ENCODE results near the gene CRNN.

Gene CRNN

DNA sequence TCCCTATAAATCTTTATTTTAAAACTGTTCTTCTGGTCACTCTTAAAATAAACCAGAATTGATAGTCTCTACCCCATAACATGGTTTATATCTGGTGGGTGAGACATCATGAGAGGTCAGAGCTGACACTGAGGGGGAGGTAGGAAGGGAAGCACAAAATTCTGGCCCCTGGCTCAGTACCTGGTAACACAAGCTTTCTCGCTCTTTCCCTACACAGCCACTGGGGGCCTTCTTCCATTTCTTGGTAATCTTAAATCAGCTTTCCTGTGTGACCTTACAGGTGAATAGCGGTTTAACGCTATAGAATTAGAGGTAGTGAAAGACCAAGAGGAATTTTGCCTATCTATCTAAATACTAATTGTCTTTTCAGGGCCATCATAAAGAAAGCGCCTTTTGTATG lies 5.4 kb downstream of the CRNN start:
- H3K9me3 Mint-ChIP-seq: no peaks in the 10 kb centered on the region
- peaks cover 15% of the 10 kb centered on the region for H3K27me3 Mint-ChIP-seq
- H3K4me3 Mint-ChIP-seq: no peak overlapping the region
- H3K27ac Mint-ChIP-seq: no peak overlapping the region
- H3K36me3 Mint-ChIP-seq: no peaks in the 10 kb centered on the region
- H3K4me1 Mint-ChIP-seq: no peaks in the 10 kb centered on the region
- no peak for DNase-seq
- CTCF ChIA-PET: no interaction called here

DNA sequence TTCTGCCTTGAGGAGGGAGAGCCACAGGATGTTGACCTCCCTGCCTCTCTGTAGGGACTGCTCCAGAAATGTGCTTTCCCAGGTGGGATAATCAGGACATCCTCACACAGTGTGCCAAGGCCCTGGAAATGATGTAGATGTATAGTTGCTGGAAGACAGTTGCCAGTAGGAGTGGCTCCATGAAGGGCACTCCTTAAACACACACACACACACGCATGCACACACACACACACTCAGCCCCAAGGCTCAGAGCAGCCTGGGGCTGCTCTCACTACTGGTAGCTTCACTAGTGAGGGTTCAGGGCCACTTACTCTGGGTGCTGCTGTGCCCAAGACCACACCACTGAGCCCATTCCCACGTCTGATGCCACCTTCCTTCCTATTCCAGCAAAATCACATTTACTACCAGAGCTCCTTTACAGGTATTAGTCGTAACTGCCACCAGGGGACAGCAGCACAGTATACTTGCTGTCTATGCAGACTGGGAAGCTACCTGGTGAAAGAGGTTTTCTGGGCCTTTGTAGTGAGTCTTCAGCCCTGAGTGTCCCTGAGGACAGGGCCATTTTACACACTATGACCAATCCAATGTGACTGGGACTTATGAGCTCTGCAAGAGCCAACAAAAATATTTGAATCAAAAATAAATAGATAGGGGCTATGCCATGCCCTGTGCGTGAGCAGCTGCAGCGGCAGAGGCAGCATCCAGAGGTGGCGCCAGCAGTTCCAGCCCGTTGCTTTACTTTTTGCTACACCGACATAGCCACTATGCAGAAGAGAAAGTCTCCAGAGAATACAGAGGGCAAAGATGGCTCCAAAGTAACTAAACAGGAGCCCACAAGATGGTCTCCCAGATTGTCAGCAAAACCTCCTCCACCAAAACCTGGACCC lies 15.0 kb downstream of the CRNN start:
- CTCF ChIA-PET: interaction anchor here (1.4 to 3.3 kb wide), 3 partner anchors 38 to 60 kb away, joined by 3 to 41 read pairs (median 10); no protein-coding TSS in a partner anchor
- H3K36me3 Mint-ChIP-seq: no peaks in the 10 kb centered on the region
- H3K27me3 Mint-ChIP-seq: peaks cover 15% of the 10 kb centered on the region
- no peaks in the 10 kb centered on the region for H3K9me3 Mint-ChIP-seq
- no peak overlapping the region for H3K27ac Mint-ChIP-seq
- no peak overlapping the region for H3K4me3 Mint-ChIP-seq
- H3K4me1 Mint-ChIP-seq: no peaks in the 10 kb centered on the region
- no peak for DNase-seq

DNA sequence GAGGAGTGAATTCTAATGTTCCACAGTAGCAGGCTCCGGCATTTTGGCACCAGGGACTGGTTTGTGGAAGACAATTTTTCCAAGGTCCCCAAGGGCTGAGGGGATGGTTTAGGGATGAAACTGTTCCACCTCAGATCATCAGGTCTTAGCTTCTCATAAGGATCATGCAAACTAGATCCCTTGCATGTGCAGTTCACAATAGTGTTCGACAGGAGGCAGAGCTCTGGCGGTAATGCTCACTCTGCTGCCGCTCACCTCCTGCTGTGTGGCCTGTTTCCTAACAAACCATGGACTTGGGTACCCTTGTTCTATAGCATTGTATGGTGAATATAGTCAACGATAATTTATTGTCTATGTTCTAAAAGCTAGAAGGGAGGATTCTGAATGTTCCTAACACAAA lies 16.6 kb downstream of the CRNN start:
- DNase-seq: no peak

DNA sequence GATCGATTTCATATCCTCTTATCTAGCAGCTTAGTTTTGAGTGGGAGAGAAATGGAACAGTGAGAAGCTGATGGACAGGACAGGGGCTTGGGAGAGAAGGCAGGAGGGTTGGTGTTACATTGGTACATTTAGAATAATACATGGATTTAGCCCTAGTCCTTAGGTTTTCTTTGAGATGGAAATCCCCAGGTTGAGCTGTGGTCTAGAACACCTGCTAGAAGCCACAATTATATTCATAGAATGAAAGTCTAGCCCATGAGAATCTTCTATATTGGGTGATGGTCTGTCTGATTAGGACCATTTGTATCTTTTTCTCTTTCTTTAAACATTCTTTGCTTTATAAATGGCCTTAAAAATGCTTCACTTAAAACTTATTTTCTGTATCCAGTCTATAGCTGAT lies 19.9 kb downstream of the CRNN start:
- Mint-ChIP-seq H3K4me3 (no peak overlapping the region), H3K27me3 (peaks cover 20% of the 10 kb centered on the region)
- CTCF ChIA-PET: no interaction called here

More for the DNA sequence above, 16.6 kb downstream of the CRNN start:
- no peaks in the 10 kb centered on the region for H3K36me3 Mint-ChIP-seq
- peaks cover 20% of the 10 kb centered on the region for H3K27me3 Mint-ChIP-seq
- H3K4me3 Mint-ChIP-seq: no peak overlapping the region
- H3K9me3 Mint-ChIP-seq: no peaks in the 10 kb centered on the region
- no peaks in the 10 kb centered on the region for H3K4me1 Mint-ChIP-seq
- CTCF ChIA-PET: interaction anchor here (0.6 to 3.3 kb wide), 2 partner anchors 44 to 61 kb away, joined by 3 to 41 read pairs; no protein-coding TSS in a partner anchor
- no peak overlapping the region for H3K27ac Mint-ChIP-seq

DNA sequence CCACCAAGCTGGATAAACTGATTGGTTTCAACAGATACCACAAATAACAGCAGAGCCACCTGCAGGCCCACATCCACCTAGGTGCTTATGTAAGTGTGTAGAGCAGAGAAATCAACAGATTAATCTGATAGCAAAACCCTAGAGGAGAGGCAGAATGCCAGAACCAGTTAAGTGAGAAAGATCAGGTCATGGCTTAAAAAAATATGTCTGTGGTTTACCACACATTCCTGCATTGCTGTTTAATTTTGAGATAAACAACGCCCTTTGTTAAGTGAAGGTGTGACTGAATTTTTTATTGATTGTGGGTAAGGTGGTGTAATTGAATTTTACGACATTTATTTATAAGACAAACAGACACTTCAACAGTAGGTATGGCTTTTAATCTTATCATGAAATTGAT lies 21.2 kb downstream of the CRNN start:
- CTCF ChIA-PET: no interaction called here
- H3K27me3 Mint-ChIP-seq: peaks cover 14% of the 10 kb centered on the region
- DNase-seq: no peak
- no peak overlapping the region for H3K27ac Mint-ChIP-seq
- no peak overlapping the region for H3K4me3 Mint-ChIP-seq
- no peaks in the 10 kb centered on the region for H3K36me3 Mint-ChIP-seq
- no peaks in the 10 kb centered on the region for H3K4me1 Mint-ChIP-seq
- no peaks in the 10 kb centered on the region for H3K9me3 Mint-ChIP-seq

More for the DNA sequence above, 19.9 kb downstream of the CRNN start:
- Mint-ChIP-seq H3K9me3 (no peaks in the 10 kb centered on the region), H3K36me3 (no peaks in the 10 kb centered on the region), H3K4me1 (no peaks in the 10 kb centered on the region), H3K27ac (no peak overlapping the region)
- no peak for DNase-seq

DNA sequence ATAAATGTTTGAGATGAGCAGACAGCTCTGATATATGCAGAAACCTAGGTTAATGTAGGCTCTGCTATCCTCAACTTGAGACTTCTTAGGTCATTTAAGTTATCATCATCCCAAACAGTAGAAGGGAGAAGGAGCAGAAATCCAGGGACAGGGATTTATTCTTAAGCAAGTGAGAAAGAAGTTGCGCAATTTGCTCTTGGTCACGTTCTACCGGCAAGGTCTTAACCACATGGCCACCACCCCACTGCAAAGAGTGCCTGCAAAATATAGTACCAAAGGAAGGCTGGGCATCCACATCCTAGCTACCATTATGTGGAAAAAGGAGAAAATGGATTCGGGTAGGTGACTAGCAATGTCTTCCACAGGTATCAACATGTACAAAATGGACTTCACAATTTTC lies 25.2 kb downstream of the CRNN start:
- H3K27ac Mint-ChIP-seq: no peak overlapping the region
- no peak for DNase-seq
- H3K4me1 Mint-ChIP-seq: no peaks in the 10 kb centered on the region
- no peaks in the 10 kb centered on the region for H3K9me3 Mint-ChIP-seq
- CTCF ChIA-PET: no interaction called here
- H3K36me3 Mint-ChIP-seq: no peaks in the 10 kb centered on the region
- H3K4me3 Mint-ChIP-seq: no peak overlapping the region
- peaks cover 5% of the 10 kb centered on the region for H3K27me3 Mint-ChIP-seq

DNA sequence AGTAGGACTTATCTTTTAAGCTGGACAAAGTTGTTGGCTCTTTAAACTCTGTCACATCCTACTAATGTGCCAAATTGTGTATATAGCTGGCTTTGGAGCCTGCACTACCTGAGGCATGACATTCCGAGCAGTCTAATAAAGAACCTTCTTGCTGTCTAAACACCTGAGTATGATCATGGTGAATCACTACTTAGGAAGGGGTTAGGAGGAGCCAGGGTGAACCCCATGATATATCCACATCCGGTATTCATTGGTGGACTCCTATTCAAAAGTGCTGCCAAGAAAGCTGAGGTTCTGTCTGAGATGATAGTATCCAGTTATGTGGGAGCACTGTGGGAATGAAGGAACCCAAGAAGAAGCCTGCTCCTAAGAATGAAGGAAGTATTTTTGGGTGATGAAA lies 27.1 kb downstream of the CRNN start:
- H3K4me1 Mint-ChIP-seq: no peaks in the 10 kb centered on the region
- H3K27ac Mint-ChIP-seq: no peak overlapping the region
- no peaks in the 10 kb centered on the region for H3K36me3 Mint-ChIP-seq
- H3K27me3 Mint-ChIP-seq: no peaks in the 10 kb centered on the region
- no peak overlapping the region for H3K4me3 Mint-ChIP-seq
- no peaks in the 10 kb centered on the region for H3K9me3 Mint-ChIP-seq
- CTCF ChIA-PET: interaction anchor here (0.7 kb wide), 1 partner anchor 1209 kb away, joined by 3 read pairs; no protein-coding TSS in a partner anchor
- DNase-seq: no peak

DNA sequence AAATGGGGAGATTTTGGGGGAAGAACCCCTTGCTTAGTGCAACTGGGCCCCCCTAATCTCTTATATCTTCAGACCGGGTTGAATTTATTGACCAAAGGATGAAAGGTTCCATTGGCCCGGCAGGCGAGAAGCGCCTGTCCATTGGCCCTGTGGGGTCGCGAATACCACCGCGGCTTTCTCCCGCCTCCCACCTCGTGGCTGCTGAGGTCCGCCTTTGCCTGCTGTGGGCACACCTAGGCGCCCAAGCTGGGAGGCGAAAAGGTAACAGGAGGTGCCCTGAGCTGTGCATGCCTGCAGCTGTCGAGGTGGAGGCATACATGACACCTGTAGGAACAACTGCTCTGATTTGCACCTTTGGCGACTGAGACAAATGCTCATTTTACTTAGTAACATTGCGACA lies 33.1 kb downstream of the CRNN start:
- CTCF ChIA-PET: no interaction called here
- no peak overlapping the region for H3K4me3 Mint-ChIP-seq
- no peaks in the 10 kb centered on the region for H3K36me3 Mint-ChIP-seq
- H3K9me3 Mint-ChIP-seq: no peaks in the 10 kb centered on the region
- DNase-seq: no peak
- no peaks in the 10 kb centered on the region for H3K4me1 Mint-ChIP-seq
- H3K27ac Mint-ChIP-seq: no peak overlapping the region
- no peaks in the 10 kb centered on the region for H3K27me3 Mint-ChIP-seq

DNA sequence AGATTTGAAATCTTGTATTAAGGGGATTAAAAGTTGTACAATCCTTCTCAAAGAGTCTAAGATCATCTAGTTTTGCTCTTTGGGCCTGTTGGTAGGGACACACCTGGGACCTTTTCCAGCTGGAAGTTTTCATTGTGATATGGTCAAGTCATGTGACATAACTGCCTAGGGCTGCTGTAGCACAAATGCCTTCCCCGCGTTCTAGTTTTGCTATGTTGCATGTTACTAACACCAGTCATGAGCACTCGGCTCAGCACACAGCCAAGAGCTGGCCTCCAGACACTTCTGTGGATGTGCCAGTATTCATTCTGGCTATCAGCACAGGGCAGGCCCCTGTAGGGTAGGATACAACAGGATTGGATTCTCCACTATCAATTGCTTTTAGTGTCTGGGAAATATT lies 39.6 kb downstream of the CRNN start:
- no peak for DNase-seq
- no peaks in the 10 kb centered on the region for H3K9me3 Mint-ChIP-seq
- H3K4me3 Mint-ChIP-seq: no peak overlapping the region
- no peak overlapping the region for H3K27ac Mint-ChIP-seq
- no peaks in the 10 kb centered on the region for H3K4me1 Mint-ChIP-seq
- no peaks in the 10 kb centered on the region for H3K36me3 Mint-ChIP-seq
- CTCF ChIA-PET: interaction anchor here (0.6 kb wide), 1 partner anchor 10 kb away, joined by 3 read pairs; no protein-coding TSS in a partner anchor
- no peaks in the 10 kb centered on the region for H3K27me3 Mint-ChIP-seq

DNA sequence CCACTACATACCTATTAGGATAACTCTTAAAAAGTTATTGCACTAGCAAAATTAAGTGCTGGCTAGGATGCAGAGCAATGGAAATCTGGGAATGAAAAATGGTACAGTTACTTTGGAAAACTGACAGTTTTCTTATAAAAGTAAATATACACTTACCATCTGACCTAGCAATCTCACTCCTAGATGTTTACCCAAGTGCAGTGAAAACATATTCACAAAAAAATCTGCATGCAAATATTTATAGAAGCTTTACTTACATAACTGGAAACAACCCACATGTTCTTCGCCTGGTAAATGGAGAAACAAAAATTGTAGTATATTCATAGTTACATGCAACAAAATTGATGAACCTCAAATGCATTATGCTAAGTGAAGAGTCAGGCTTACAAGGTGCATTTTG lies 41.4 kb downstream of the CRNN start:
- Mint-ChIP-seq H3K9me3 (no peaks in the 10 kb centered on the region), H3K27me3 (no peaks in the 10 kb centered on the region), H3K4me3 (no peak overlapping the region), H3K27ac (no peak overlapping the region), H3K4me1 (no peaks in the 10 kb centered on the region), H3K36me3 (no peaks in the 10 kb centered on the region)
- no peak for DNase-seq
- CTCF ChIA-PET: no interaction called here

DNA sequence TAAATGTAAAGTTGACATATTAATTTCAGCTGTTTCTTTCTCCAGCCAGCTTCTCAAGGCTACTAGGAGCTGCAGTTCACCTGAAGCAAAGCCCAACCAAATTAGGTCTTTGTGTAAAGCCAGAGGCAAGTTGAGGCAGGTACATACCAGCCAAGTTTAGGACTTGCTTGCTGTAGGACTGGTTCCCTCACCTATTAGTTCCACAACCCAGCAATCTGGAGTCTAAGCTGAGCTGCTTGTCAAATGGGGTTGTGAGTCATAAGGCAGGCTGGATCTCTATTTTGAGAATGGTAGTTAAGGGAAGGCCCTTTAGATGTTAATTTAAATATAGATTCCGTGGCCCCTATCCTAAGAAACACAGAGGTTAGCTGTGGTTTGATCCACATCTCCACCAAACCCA lies 46.6 kb downstream of the CRNN start:
- H3K36me3 Mint-ChIP-seq: no peaks in the 10 kb centered on the region
- no peaks in the 10 kb centered on the region for H3K27me3 Mint-ChIP-seq
- H3K9me3 Mint-ChIP-seq: no peaks in the 10 kb centered on the region
- H3K27ac Mint-ChIP-seq: no peak overlapping the region
- H3K4me3 Mint-ChIP-seq: no peak overlapping the region
- no peak for DNase-seq
- CTCF ChIA-PET: no interaction called here
- no peaks in the 10 kb centered on the region for H3K4me1 Mint-ChIP-seq

DNA sequence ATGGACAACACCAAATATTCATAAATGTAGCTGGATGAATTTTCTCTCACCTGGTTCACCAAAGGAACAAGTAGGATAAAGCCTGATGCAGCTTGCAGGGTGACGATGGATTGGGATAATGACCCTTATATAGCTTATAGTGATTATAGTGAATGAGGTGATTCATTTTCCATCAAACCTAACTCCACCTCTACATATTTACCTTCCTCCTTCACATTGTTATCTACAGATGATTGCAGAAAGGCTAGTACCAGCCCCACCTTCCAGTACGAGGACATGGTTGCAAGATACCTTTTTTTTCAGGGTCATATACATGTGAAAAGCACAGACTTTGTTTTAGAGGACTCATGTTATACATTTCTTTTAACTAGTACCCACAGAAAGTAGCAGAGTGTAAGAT lies 54.2 kb downstream of the CRNN start, which contains the start of gene FLG2:
Gene FLG2 (minus strand): TSS at position 101 of the 400 bp plus-strand sequence. CDS start 1,122 bp downstream, outside the sequence.
- CTCF ChIA-PET: interaction anchor here (1.0 to 1.8 kb wide), 3 partner anchors 11 to 219 kb away, joined by 3 to 4 read pairs (median 4); no protein-coding TSS in a partner anchor
- Mint-ChIP-seq H3K27me3 (peaks cover 5% of the 10 kb centered on the region), H3K4me3 (no peak within 1 kb of the TSS), H3K4me1 (no peaks in the 10 kb centered on the region), H3K36me3 (no peaks in the 10 kb centered on the region), H3K9me3 (peaks cover 1% of the 10 kb centered on the region), H3K27ac (no peak within 1 kb of the TSS)
- DNase-seq: no peak
